H9 (cell line): ENCODE measurements around the gene ADRB1. TPM values are rescaled to one million over a fixed set of nuclear protein-coding genes. Genes with fewer than 3 reads are reported as not detected.

Experiments
- DNase-seq: peaks from one replicate; pipeline ENCODE4 v3.0.0-alpha.2; 2017
- H2AFZ ChIP-seq: one replicate; pipeline ENCODE4 v1.6.1; 2013; ENCODE audit warnings: mild to moderate bottlenecking, low read length, control low read depth, moderate library complexity
- H2AK5ac ChIP-seq: 2 replicates; pipeline ENCODE4 v1.6.1; 2013; ENCODE audit warnings: low read length, control low read depth, mixed read lengths; ENCODE audit not compliant: insufficient read length
- H2BK120ac ChIP-seq: one replicate; pipeline ENCODE4 v1.6.1; 2013; ENCODE audit warnings: low read depth, mild to moderate bottlenecking, low read length, control low read depth, inconsistent platforms; ENCODE audit not compliant: poor library complexity, severe bottlenecking
- H2BK12ac ChIP-seq: 2 replicates; pipeline ENCODE4 v1.6.1; 2013; ENCODE audit warnings: low read length, control low read depth, mixed read lengths, low read depth; ENCODE audit not compliant: insufficient read length
- H2BK15ac ChIP-seq: 2 replicates; pipeline ENCODE4 v1.6.1; 2013; ENCODE audit warnings: low read depth, low read length, control low read depth
- H2BK20ac ChIP-seq: one replicate; pipeline ENCODE4 v1.6.1; 2013; ENCODE audit warnings: low read depth, mild to moderate bottlenecking, low read length, control low read depth, inconsistent platforms; ENCODE audit not compliant: poor library complexity, severe bottlenecking
- H2BK5ac ChIP-seq: 2 replicates; pipeline ENCODE4 v1.6.1; 2013; ENCODE audit warnings: low read length, control low read depth, mixed read lengths; ENCODE audit not compliant: insufficient read length
- H3K14ac ChIP-seq: 2 replicates; pipeline ENCODE4 v1.6.1; 2013; ENCODE audit warnings: low read length, control low read depth; ENCODE audit not compliant: insufficient read depth
- H3K18ac ChIP-seq: 2 replicates; pipeline ENCODE4 v1.6.1; 2013; ENCODE audit warnings: low read depth, mild to moderate bottlenecking, mixed read lengths, low read length, control low read depth; ENCODE audit not compliant: insufficient read length
- H3K23ac ChIP-seq: 2 replicates; pipeline ENCODE4 v1.6.1; 2013; ENCODE audit warnings: low read length, control low read depth, mixed read lengths, low read depth; ENCODE audit not compliant: insufficient read length
- H3K23me2 ChIP-seq: 2 replicates; pipeline ENCODE4 v1.6.1; 2013; ENCODE audit warnings: low read depth, mild to moderate bottlenecking, mixed read lengths, low read length, control low read depth; ENCODE audit not compliant: insufficient read length, poor library complexity, severe bottlenecking
- H3K27ac ChIP-seq: 2 replicates; pipeline ENCODE4 v1.5.1; 2013; ENCODE audit warnings: low read length, control low read depth, mixed read lengths, low read depth; ENCODE audit not compliant: insufficient read length
- H3K27me3 ChIP-seq: 2 replicates; pipeline ENCODE4 v1.6.1; 2013; ENCODE audit warnings: low read length, control low read depth, inconsistent platforms; ENCODE audit not compliant: insufficient read depth
- H3K4ac ChIP-seq: 2 replicates; pipeline ENCODE4 v1.6.1; 2013; ENCODE audit warnings: low read depth, mild to moderate bottlenecking, control low read depth, inconsistent platforms, low read length, moderate library complexity
- H3K4me1 ChIP-seq: 2 replicates; pipeline ENCODE4 v1.6.1; 2013; ENCODE audit warnings: low read length, control low read depth, inconsistent platforms; ENCODE audit not compliant: insufficient read depth
- H3K4me2 ChIP-seq: 2 replicates; pipeline ENCODE4 v1.6.1; 2013; ENCODE audit warnings: low read length, control low read depth, mixed read lengths; ENCODE audit not compliant: insufficient read length, insufficient read depth
- H3K56ac ChIP-seq: 2 replicates; pipeline ENCODE4 v1.6.1; 2013; ENCODE audit warnings: low read depth, mild to moderate bottlenecking, mixed read lengths, low read length, control low read depth; ENCODE audit not compliant: insufficient read length
- H3K79me1 ChIP-seq: 2 replicates; pipeline ENCODE4 v1.6.1; 2013; ENCODE audit warnings: low read depth, mild to moderate bottlenecking, moderate library complexity, low read length, control low read depth, inconsistent platforms; ENCODE audit not compliant: insufficient read depth, poor library complexity, severe bottlenecking
- H3K79me2 ChIP-seq: 2 replicates; pipeline ENCODE4 v1.6.1; 2013; ENCODE audit warnings: low read length, control low read depth, inconsistent platforms; ENCODE audit not compliant: insufficient read depth
- H3K9ac ChIP-seq: 2 replicates; pipeline ENCODE4 v1.6.1; 2013; ENCODE audit warnings: low read length, control low read depth, mixed read lengths; ENCODE audit not compliant: insufficient read length; ENCODE audit errors: extremely low read depth
- H3K9me3 ChIP-seq: one replicate; pipeline ENCODE4 v1.6.1; 2013; ENCODE audit warnings: low read depth, low read length, inconsistent platforms; ENCODE audit not compliant: control insufficient read depth
- H3T11ph ChIP-seq: one replicate; pipeline ENCODE4 v1.6.1; 2013; ENCODE audit warnings: mild to moderate bottlenecking, low read length, control low read depth, inconsistent platforms
- H4K20me1 ChIP-seq: one replicate; pipeline ENCODE4 v1.6.1; 2013; ENCODE audit not compliant: control insufficient read depth, insufficient read length, insufficient read depth
- H4K5ac ChIP-seq: 2 replicates; pipeline ENCODE4 v1.6.1; 2013; ENCODE audit warnings: low read depth, mild to moderate bottlenecking, mixed read lengths, low read length, control low read depth; ENCODE audit not compliant: insufficient read length
- H4K8ac ChIP-seq: replicated peaks from 2 replicates; pipeline ENCODE4 v1.6.1; 2013; ENCODE audit warnings: low read length, control low read depth, mixed read lengths, low read depth; ENCODE audit not compliant: insufficient read length
- H4K91ac ChIP-seq: 2 replicates; pipeline ENCODE4 v1.6.1; 2013; ENCODE audit warnings: low read depth, mild to moderate bottlenecking, moderate library complexity, mixed read lengths, low read length, control low read depth; ENCODE audit not compliant: insufficient read length
- H3K27ac Mint-ChIP-seq, 3 experiments: 2 replicates in 2 of 3; 3 replicates in 1 of 3; pipeline ENCODE4 v1.8.0; 2020 to 2021; ENCODE audit warnings: mixed read lengths in 3 of 3, mild to moderate bottlenecking in 1 of 3, moderate library complexity in 1 of 3
- H3K27me3 Mint-ChIP-seq: 2 replicates; pipeline ENCODE4 v1.8.0; 2021; ENCODE audit warnings: low read depth, mild to moderate bottlenecking, moderate library complexity, mixed read lengths
- H3K36me3 Mint-ChIP-seq, 3 experiments: 2 replicates in 2 of 3; 3 replicates in 1 of 3; pipeline ENCODE4 v1.8.0; 2020 to 2021; ENCODE audit warnings: low read depth in 3 of 3, mixed read lengths in 3 of 3; ENCODE audit not compliant: insufficient read depth in 1 of 3
- H3K4me1 Mint-ChIP-seq, 2 experiments: 2 replicates each; pipeline ENCODE4 v1.8.0; 2020; ENCODE audit warnings: mixed read lengths in 2 of 2
- H3K4me3 Mint-ChIP-seq, 2 experiments: 2 replicates in 1 of 2; 3 replicates in 1 of 2; pipeline ENCODE4 v1.8.0; 2020 to 2021; ENCODE audit warnings: mild to moderate bottlenecking in 2 of 2, mixed read lengths in 2 of 2, moderate library complexity in 1 of 2
- H3K9me3 Mint-ChIP-seq, 2 experiments: 2 replicates in 1 of 2; 3 replicates in 1 of 2; pipeline ENCODE4 v1.8.0; 2020; ENCODE audit warnings: mild to moderate bottlenecking in 2 of 2, mixed read lengths in 2 of 2, moderate library complexity in 1 of 2
- CTCF ChIP-seq: fragments of 200-600 bp; sonication (generic); conservative IDR thresholded peaks from 3 replicates; pipeline ENCODE4 v1.8.0; 2021; ENCODE audit warnings: antibody characterized with exemption, mild to moderate bottlenecking
- WGBS: extraction: QIAGEN DNeasy Blood & Tissue Kit; methylation state at CpG from one replicate; pipeline ENCODE4 v1.1.7; 2013; ENCODE audit warnings: missing lambda C conversion rate, low lambda C conversion rate, mixed read lengths; ENCODE audit not compliant: insufficient read length; ENCODE audit errors: extremely low coverage; 5-methylcytosine and 5-hydroxymethylcytosine counted together
- total RNA-seq: library from RNA; stranded (reverse); gene quantifications from 2 replicates; pipeline ENCODE4 v1.2.1, GENCODE V29; 2021

Gene ADRB1
- total RNA-seq, 1 experiment from 2014 or later: 0.13 TPM

GRCh38 chr10:114083040-114083439, 39.4 kb downstream of the ADRB1 start:
- no peaks in the 10 kb centered on the region for H3K27me3 ChIP-seq
- no peak for TF ChIP-seq CTCF
- no peak overlapping the region for H2BK20ac ChIP-seq
- Mint-ChIP-seq H3K27me3 (peaks cover 2% of the 10 kb centered on the region), H3K27ac (no peak overlapping the region), H3K4me1 (peaks cover 0 to under 1% of the 10 kb centered on the region in 2 experiments; a peak in 1 of 4 replicates), H3K36me3 (peaks cover 0 to 4% (median 0%) of the 10 kb centered on the region in 3 experiments; a peak in 4 of 7 replicates), H3K4me3 (no peak overlapping the region), H3K9me3 (peaks cover 3% of the 10 kb centered on the region in 2 experiments; a peak in 4 of 5 replicates)
- H2BK120ac ChIP-seq: no peak overlapping the region
- H3K79me2 ChIP-seq: no peaks in the 10 kb centered on the region
- no CpG with 5 or more reads among the region's 5 CpGs for WGBS
- no peak overlapping the region for H3K23ac ChIP-seq
- no peak overlapping the region for H4K91ac ChIP-seq
- no peak overlapping the region for H3K27ac ChIP-seq
- no peaks in the 10 kb centered on the region for H3K4me1 ChIP-seq
- no peak for DNase-seq
- no peak overlapping the region for H2BK15ac ChIP-seq
- H2AFZ ChIP-seq: no peak overlapping the region
- H4K5ac ChIP-seq: no peak overlapping the region
- no peak overlapping the region for H3K4me2 ChIP-seq
- no peaks in the 10 kb centered on the region for H3K23me2 ChIP-seq
- no peaks in the 10 kb centered on the region for H3K9me3 ChIP-seq
- no peak overlapping the region for H3T11ph ChIP-seq
- no peak overlapping the region for H3K56ac ChIP-seq
- no peak overlapping the region for H4K8ac ChIP-seq
- H2BK12ac ChIP-seq: no peak overlapping the region
- H2BK5ac ChIP-seq: no peak overlapping the region
- no peak overlapping the region for H3K4ac ChIP-seq
- no peaks in the 10 kb centered on the region for H3K79me1 ChIP-seq
- no peak overlapping the region for H2AK5ac ChIP-seq
- no peak overlapping the region for H3K14ac ChIP-seq
- no peak overlapping the region for H3K18ac ChIP-seq
- no peak overlapping the region for H3K9ac ChIP-seq
- H4K20me1 ChIP-seq: no peaks in the 10 kb centered on the region
